ENCODE measurements around the gene NSG2. TPM values are rescaled to one million over a fixed set of nuclear protein-coding genes. Genes with fewer than 3 reads are reported as not detected.

NSG2 gene
- total and polyA plus RNA-seq, 2 donors (not counting 1 experiment from before 2014, with no cell fraction given) = not detected

DNA sequence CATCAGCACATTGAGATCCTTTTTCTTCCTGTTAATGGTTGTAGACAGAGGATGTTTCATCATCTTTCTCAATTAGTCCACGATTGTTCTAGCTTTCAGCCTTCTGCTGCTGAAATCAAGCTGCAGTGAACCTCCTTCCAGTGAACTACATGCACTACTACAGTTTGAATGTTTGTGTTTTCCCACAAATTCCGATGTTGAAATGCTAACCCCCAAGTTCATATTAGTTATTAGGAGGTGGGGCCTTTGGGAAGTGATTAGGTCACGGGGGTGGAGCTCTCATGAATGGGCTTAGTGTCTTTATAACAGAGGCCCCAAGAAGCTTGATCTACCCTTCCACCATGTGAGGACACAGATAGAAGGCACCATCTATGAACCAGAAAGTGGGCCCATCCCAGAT is 32.9 kb downstream of the NSG2 start:
- Histone ChIP-seq H3K4me3 (ENCODE audit: control extremely low read depth in 1 of 5, extremely low read depth in 1 of 5, insufficient read depth in 1 of 5, low read depth in 2 of 5, low read length in 4 of 5) (no peak overlapping the region), H3K4me1 (ENCODE audit: control insufficient read depth in 2 of 2, insufficient read depth in 2 of 2, low read length in 2 of 2) (no peaks in the 10 kb centered on the region), H3K9ac (ENCODE audit: low read length) (no peak overlapping the region), H2AFZ (ENCODE audit: insufficient read depth, low read depth, low read length, poor library complexity, severe bottlenecking) (no peak overlapping the region), H4K20me1 (ENCODE audit: control insufficient read depth, insufficient read depth, low read length, poor library complexity, severe bottlenecking) (no peaks in the 10 kb centered on the region), H3K79me2 (ENCODE audit: control insufficient read depth, insufficient read depth, low read length) (no peaks in the 10 kb centered on the region), H3K4me2 (replicated peaks; ENCODE audit: low read depth, low read length, poor library complexity, severe bottlenecking) (no peak overlapping the region), H3K27me3 (replicated peaks in 1 of 4; ENCODE audit: control extremely low read depth in 1 of 4, control insufficient read depth in 3 of 4, insufficient read depth in 4 of 4, low read length in 3 of 4) (no peaks in the 10 kb centered on the region), H3K9me3 (ENCODE audit: control extremely low read depth in 1 of 3, control insufficient read depth in 2 of 3, insufficient read depth in 1 of 3, low read length in 2 of 3) (no peaks in the 10 kb centered on the region), H3K27ac (ENCODE audit: low read length in 2 of 2) (no peak overlapping the region), H3K36me3 (replicated peaks in 1 of 2; ENCODE audit: control extremely low read depth in 1 of 2, control insufficient read depth in 1 of 2, extremely low read depth in 1 of 2, insufficient read depth in 2 of 2, low read length in 1 of 2) (no peaks in the 10 kb centered on the region)
- intact Hi-C loops (cut with micrococcal nuclease) = no loop called here
- ATAC-seq (ENCODE audit: low read depth) = no peak
- no peaks in the 10 kb centered on the region for H3K4me1 Mint-ChIP-seq
- H3K27me3 Mint-ChIP-seq = peaks cover 16% of the 10 kb centered on the region
- no CpG with 5 or more reads among the region's 3 CpGs for WGBS (ENCODE audit: insufficient coverage)
- ChIA-PET CTCF (no interaction called here), POLR2A (no interaction called here)
- no peak for TF ChIP-seq CTCF (IDR thresholded peaks at IDR 0.05)
- no peak for TF ChIP-seq EZH2 (IDR thresholded peaks at IDR 0.05; ENCODE audit: borderline replicate concordance, insufficient read depth, low read depth, low read length, poor library complexity, severe bottlenecking)
- no peak overlapping the region for H3K27ac Mint-ChIP-seq
- H3K4me3 Mint-ChIP-seq = no peak overlapping the region
- DNase-seq = no peak
- no peaks in the 10 kb centered on the region for H3K9me3 Mint-ChIP-seq (ENCODE audit: insufficient read depth)

- Histone ChIP-seq H3K4me1 (ENCODE audit: control insufficient read depth in 2 of 2, insufficient read depth in 2 of 2, low read length in 2 of 2) (no peaks in the 10 kb centered on the region), H3K36me3 (replicated peaks in 1 of 2; ENCODE audit: control extremely low read depth in 1 of 2, control insufficient read depth in 1 of 2, extremely low read depth in 1 of 2, insufficient read depth in 2 of 2, low read length in 1 of 2) (no peaks in the 10 kb centered on the region), H3K9me3 (ENCODE audit: control extremely low read depth in 1 of 3, control insufficient read depth in 2 of 3, insufficient read depth in 1 of 3, low read length in 2 of 3) (no peaks in the 10 kb centered on the region), H3K27me3 (replicated peaks in 1 of 4; ENCODE audit: control extremely low read depth in 1 of 4, control insufficient read depth in 3 of 4, insufficient read depth in 4 of 4, low read length in 3 of 4) (no peaks in the 10 kb centered on the region), H2AFZ (ENCODE audit: insufficient read depth, low read depth, low read length, poor library complexity, severe bottlenecking) (no peak overlapping the region), H3K27ac (ENCODE audit: low read length in 2 of 2) (no peak overlapping the region), H3K79me2 (ENCODE audit: control insufficient read depth, insufficient read depth, low read length) (no peaks in the 10 kb centered on the region), H3K9ac (ENCODE audit: low read length) (no peak overlapping the region), H3K4me3 (ENCODE audit: control extremely low read depth in 1 of 5, extremely low read depth in 1 of 5, insufficient read depth in 1 of 5, low read depth in 2 of 5, low read length in 4 of 5) (no peak overlapping the region), H3K4me2 (replicated peaks; ENCODE audit: low read depth, low read length, poor library complexity, severe bottlenecking) (no peak overlapping the region), H4K20me1 (ENCODE audit: control insufficient read depth, insufficient read depth, low read length, poor library complexity, severe bottlenecking) (no peaks in the 10 kb centered on the region)
- no peaks in the 10 kb centered on the region for H3K4me1 Mint-ChIP-seq
- no peak overlapping the region for H3K27ac Mint-ChIP-seq
- H3K27me3 Mint-ChIP-seq = peaks cover 13% of the 10 kb centered on the region
- no peak overlapping the region for H3K4me3 Mint-ChIP-seq
- TF ChIP-seq EZH2 (IDR thresholded peaks at IDR 0.05; ENCODE audit: borderline replicate concordance, insufficient read depth, low read depth, low read length, poor library complexity, severe bottlenecking) (no peak), CTCF (IDR thresholded peaks at IDR 0.05) (no peak)
- intact Hi-C loops (cut with micrococcal nuclease) = no loop called here
- WGBS (ENCODE audit: insufficient coverage) = no CpG with 5 or more reads among the region's 2 CpGs
- H3K9me3 Mint-ChIP-seq (ENCODE audit: insufficient read depth) = no peaks in the 10 kb centered on the region
- POLR2A ChIA-PET = no interaction called here
- no peak for ATAC-seq (ENCODE audit: low read depth)
- CTCF ChIA-PET = no interaction called here
- no peak for DNase-seq
Observed at GRCh38 chr5:174082286-174082685, 36.8 kb downstream of the NSG2 start.

Measured in B cell (primary cell).